Osteoblast (primary cell): Measurements from ENCODE around the gene UBE3B. TPM values are rescaled to one million over a fixed set of nuclear protein-coding genes. Genes with fewer than 3 reads are reported as not detected.

Experiments used
- DNase-seq: peaks from one replicate; pipeline ENCODE4 v3.0.0; 2011; ENCODE audit warnings: low spot score, mixed read lengths; ENCODE audit not compliant: insufficient read length; ENCODE audit errors: missing footprints
- H2AFZ ChIP-seq: 2 replicates; pipeline ENCODE4 v1.6.0; 2011; ENCODE audit warnings: mild to moderate bottlenecking, low read length
- H3K27ac ChIP-seq: 2 replicates; pipeline ENCODE4 v1.5.1; 2011; ENCODE audit warnings: mild to moderate bottlenecking, low read depth, low read length, moderate library complexity
- H3K27me3 ChIP-seq: 2 replicates; pipeline ENCODE4 v1.6.0; 2012; ENCODE audit warnings: mild to moderate bottlenecking, control low read depth, inconsistent platforms, low read length, moderate library complexity; ENCODE audit not compliant: insufficient read depth
- H3K36me3 ChIP-seq: 2 replicates; pipeline ENCODE4 v1.5.1; 2011; ENCODE audit warnings: mild to moderate bottlenecking, low read length, control low read depth, moderate library complexity; ENCODE audit not compliant: insufficient read depth
- H3K4me1 ChIP-seq: 2 replicates; pipeline ENCODE4 v1.5.1; 2011; ENCODE audit warnings: mild to moderate bottlenecking, low read length, control low read depth, moderate library complexity; ENCODE audit not compliant: insufficient read depth
- H3K4me2 ChIP-seq: 2 replicates; pipeline ENCODE4 v1.6.0; 2011; ENCODE audit warnings: mild to moderate bottlenecking, low read length; ENCODE audit not compliant: insufficient read depth
- H3K4me3 ChIP-seq: fragments of 200-600 bp; sonication (generic); 3 replicates; pipeline ENCODE4 v1.5.1; 2012; ENCODE audit warnings: mild to moderate bottlenecking, low read length, inconsistent platforms; ENCODE audit not compliant: insufficient read depth
- H3K79me2 ChIP-seq: 2 replicates; pipeline ENCODE4 v1.6.0; 2012; ENCODE audit warnings: mild to moderate bottlenecking, low read length, control low read depth, inconsistent platforms; ENCODE audit not compliant: insufficient read depth
- H3K9me3 ChIP-seq: 2 replicates; pipeline ENCODE4 v1.5.1; 2011; ENCODE audit warnings: low read depth, low read length, control low read depth
- H4K20me1 ChIP-seq: 2 replicates; pipeline ENCODE4 v1.6.0; 2012; ENCODE audit warnings: mild to moderate bottlenecking, low read length, control low read depth; ENCODE audit not compliant: insufficient read depth
- CTCF ChIP-seq: IDR thresholded peaks from 2 replicates; pipeline ENCODE4 v1.5.1; 2011; ENCODE audit warnings: mild to moderate bottlenecking, low read depth, low read length, moderate library complexity; ENCODE audit errors: extremely low read depth
- total RNA-seq: library from RNA; depleted of rRNA; stranded (reverse); fragments of >200 nt; gene quantifications from 2 replicates; pipeline ENCODE4 v1.2.3, GENCODE V29; 2012

The UBE3B gene
- total RNA-seq, 1 donor, result 40.9 TPM

- H3K79me2 ChIP-seq, result peaks cover 51% of the 10 kb centered on the region
- H3K36me3 ChIP-seq, result peaks cover 73% of the 10 kb centered on the region
- H3K4me1 ChIP-seq, result peaks cover 30% of the 10 kb centered on the region
These were observed 30.6 kb upstream of the UBE3B start for GRCh38 chr12:109446869-109447268.

GRCh38 chr12:109447482-109447881 is 30.0 kb upstream of the UBE3B start:
- DNase-seq, result peak; percentile 15
- Histone ChIP-seq H3K79me2 (peaks cover 57% of the 10 kb centered on the region), H3K27me3 (no peaks in the 10 kb centered on the region), H3K4me3 (no peak overlapping the region), H2AFZ (no peak overlapping the region), H3K4me2 (no peak overlapping the region), H4K20me1 (peaks cover 14% of the 10 kb centered on the region), H3K9me3 (no peaks in the 10 kb centered on the region), H3K36me3 (peaks cover 80% of the 10 kb centered on the region), H3K27ac (peak overlapping the region; percentile 12), H3K4me1 (peaks cover 30% of the 10 kb centered on the region)
- TF ChIP-seq CTCF, result no peak

More at GRCh38 chr12:109446869-109447268, 30.6 kb upstream of the UBE3B start:
- no peak overlapping the region for H3K4me3 ChIP-seq
- DNase-seq, result peak; percentile 36
- no peak overlapping the region for H3K4me2 ChIP-seq
- no peak for TF ChIP-seq CTCF
- H4K20me1 ChIP-seq, result peaks cover 14% of the 10 kb centered on the region
- peak overlapping the region; percentile 9 for H3K27ac ChIP-seq
- H3K27me3 ChIP-seq, result no peaks in the 10 kb centered on the region
- no peaks in the 10 kb centered on the region for H3K9me3 ChIP-seq
- no peak overlapping the region for H2AFZ ChIP-seq

GRCh38 chr12:109448272-109448671 is 29.2 kb upstream of the UBE3B start:
- H4K20me1 ChIP-seq, result peaks cover 14% of the 10 kb centered on the region
- H3K4me3 ChIP-seq, result no peak overlapping the region
- H3K4me2 ChIP-seq, result no peak overlapping the region
- peaks cover 87% of the 10 kb centered on the region for H3K36me3 ChIP-seq
- H3K27me3 ChIP-seq, result no peaks in the 10 kb centered on the region
- DNase-seq, result peak; percentile 6
- TF ChIP-seq CTCF, result no peak
- H2AFZ ChIP-seq, result no peak overlapping the region
- peaks cover 62% of the 10 kb centered on the region for H3K79me2 ChIP-seq
- peaks cover 30% of the 10 kb centered on the region for H3K4me1 ChIP-seq
- no peaks in the 10 kb centered on the region for H3K9me3 ChIP-seq
- peak overlapping the region; percentile 4 for H3K27ac ChIP-seq

GRCh38 chr12:109448707-109449390 is 28.6 kb upstream of the UBE3B start:
- Histone ChIP-seq H3K9me3 (no peaks in the 10 kb centered on the region), H3K27ac (peak overlapping the region; percentile 4), H4K20me1 (peaks cover 14% of the 10 kb centered on the region), H3K4me2 (no peak overlapping the region), H3K4me1 (peaks cover 30% of the 10 kb centered on the region), H3K27me3 (no peaks in the 10 kb centered on the region), H3K36me3 (peaks cover 87% of the 10 kb centered on the region), H3K4me3 (no peak overlapping the region), H3K79me2 (peaks cover 68% of the 10 kb centered on the region), H2AFZ (no peak overlapping the region)
- no peak for DNase-seq
- no peak for TF ChIP-seq CTCF
